ENCODE results near the gene MSANTD2.
"Not testable (repeated sequence)": the region's sequence is repeated elsewhere in the genome, so short reads cannot be mapped to it uniquely, and the experiment has no call there.

MSANTD2 gene

DNA sequence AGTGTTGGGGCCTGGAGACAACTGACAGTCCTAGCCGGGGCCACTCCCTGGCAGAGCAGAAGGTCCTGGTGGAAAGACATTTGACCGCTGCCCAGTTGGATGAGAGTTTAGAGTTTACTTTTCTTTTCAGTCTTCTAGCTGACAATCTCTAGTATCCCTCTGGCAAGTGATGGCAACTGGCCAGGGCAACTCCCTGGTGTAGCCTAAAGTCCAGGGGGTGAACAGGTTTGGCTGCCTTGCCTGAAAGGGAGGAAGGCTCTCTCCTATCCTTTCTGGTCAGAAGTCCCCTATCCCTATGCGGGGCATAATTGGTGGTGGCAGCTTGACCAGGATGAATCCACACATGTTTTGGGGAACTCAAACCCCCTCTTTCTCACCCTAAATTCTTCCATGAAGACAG, 16.8 kb upstream of the MSANTD2 start:
- no peak for DNase-seq

DNA sequence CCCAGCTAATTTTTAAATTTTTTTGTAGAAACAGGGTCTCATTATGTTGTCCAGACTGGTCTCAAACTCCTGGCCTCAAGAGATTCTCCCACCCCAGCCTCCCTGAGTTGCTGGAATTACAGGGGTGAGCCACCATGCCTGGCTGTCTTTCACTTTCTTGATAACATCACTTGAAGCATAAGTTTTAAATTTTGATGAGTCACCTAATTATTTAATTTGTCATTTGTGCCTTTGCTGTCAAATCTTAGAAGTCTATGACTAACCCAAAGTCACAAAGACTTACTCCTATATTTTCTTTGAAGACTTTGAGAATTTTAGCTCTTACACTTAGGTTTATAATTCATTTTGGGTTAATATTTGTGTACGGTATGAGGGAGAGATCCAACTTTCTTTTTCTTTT, 14.5 kb upstream of the MSANTD2 start:
- no peak for DNase-seq

DNA sequence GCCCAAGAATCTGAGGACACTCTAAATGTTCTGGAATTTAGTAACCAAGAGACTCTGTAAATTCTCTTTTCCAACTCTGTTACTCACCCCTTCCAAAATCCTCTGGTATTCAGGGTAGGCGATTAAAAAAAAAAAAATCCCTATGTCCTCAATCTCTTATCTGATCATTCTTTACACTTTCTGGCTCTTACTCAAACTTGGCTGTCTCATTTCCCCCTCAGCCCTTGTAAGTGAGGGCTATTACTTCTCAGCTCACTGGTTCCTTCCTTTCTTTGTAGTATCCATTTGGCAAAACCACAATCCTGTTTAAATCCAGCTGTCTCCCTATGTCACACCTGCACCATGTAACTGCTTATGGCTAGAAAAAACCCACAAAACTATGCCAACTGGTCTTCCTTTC, 12.7 kb upstream of the MSANTD2 start:
- DNase-seq, result peak; percentile 3

DNA sequence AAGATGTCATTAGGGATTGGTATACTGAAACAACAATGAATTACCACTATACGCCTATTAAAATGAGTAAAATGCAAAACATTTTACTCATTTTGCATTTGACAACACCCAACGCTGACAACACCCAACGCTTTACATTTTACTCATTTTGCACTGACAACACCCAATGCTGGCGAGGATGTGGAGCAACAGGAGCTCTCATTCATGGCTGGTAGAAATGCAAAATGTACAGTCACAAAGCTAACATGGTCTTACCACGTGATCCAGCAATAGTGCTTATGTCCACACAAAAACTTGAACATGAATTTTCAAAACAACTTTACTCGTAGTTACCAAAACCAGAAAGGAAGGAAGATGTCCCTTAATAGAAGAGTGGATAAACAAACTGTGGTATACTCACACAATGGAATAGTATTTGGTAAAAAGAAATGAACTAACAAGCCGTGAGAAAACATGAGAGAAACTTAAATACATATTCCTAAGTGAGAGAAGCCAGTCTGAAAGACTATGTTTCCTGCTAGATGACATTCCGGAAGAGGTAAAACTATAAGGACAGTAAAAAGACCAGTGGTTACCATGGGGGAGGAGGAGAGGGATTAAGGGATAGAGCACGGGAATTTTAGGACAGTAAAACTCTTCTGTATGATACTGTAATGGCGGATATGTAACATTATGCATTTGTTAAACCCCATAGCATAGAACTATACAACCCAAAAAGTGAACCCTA, 11.4 kb upstream of the MSANTD2 start:
- no peak for DNase-seq

DNA sequence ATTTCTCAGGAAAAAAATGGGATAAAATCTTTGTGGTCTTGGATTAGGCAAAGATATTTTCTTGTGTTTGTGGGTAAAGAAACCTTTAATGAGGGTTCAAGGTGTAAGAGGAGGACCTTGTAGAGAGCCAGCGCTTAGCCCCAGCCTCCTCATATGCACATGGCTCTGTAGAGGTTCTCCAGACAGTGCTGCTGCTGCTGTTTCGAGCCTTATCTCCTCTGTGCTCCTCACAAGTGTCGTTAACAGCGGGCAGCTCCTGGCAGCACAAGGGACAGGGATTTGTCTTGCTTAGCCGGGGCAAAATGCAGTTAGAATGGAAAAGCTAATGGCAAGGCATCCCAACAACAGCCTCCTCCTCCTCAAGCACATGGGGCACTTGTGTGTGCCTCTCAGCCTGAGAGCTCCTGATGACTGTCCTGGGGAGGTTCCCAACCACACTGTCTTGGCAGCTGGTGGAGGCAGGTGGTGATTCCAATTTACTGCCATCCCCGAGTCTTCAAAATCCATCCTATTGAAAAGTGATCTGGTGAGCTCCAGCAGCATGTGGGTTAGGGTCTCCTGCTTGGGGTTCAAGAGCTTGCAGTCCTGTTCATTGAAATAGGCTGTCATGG, 7.6 kb upstream of the MSANTD2 start:
- DNase-seq, result no peak

DNA sequence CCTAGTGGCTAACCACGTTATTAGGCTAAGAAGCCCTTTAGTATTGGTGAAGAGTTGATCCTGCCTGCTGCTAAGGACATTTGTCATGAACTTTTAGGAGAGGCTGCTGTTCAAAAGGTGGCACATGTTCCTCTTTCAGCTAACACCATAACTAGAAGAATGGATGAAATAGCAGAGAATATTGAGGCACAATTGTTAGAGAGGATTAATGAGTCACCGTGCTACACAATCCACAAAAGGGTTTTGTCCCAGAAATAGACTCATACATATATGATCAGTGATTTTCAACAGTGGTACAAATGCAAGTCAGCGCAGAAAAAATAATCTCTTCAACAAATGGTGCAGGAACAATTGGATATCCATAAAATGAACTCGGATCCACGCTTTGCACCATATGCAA, 7.0 kb upstream of the MSANTD2 start:
- DNase-seq, result no peak

DNA sequence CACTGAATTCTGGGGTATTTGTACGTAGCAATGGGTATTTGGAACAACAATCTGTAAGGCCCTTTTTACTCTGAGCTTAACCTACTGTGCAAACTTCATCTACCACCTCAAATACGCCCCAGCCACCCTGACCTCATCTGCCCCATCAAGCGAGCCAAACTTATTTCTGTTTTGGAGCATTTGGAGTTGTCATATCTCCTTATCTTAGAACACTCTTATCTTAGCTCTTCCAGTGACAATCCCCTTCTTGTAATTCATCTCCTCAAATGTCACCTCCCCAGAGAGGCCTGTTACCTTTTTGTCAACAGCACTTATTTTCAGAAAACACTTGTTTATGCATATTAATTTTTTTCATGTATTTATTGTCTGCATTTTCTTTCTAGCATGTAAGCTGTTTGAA, 4.7 kb upstream of the MSANTD2 start:
- no peak for DNase-seq

DNA sequence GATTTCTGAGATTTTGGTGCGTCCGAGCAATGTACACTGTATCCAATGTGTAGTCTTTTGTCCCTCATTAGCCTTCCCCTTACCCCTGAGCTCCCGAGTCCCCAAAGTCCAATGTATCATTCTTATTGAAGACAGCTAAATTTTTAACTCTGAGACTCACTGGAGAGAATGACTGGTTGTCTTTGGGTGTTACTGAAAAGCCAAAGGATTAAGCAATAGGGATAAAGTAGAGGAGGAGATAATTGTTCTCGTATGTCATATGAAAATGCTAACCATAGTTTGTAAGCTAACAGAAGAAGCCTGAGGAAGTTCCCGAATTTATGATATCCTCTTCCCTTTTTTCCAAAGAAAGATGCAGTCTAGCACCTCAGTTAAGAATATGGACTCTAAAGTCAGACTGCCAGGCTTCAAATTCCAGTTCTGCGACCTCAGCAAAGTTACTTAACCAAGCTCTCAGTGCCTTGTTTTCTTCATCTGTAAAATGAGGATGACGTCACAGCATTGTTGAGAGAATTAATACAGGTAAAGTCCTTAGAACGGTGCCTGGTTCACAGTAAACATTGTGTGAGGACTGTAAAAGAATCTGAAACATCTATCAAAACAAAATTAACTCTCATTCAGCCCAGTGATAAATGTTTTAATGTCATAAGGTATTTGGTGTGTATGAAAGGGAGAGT, 1.6 kb upstream of the MSANTD2 start:
- DNase-seq, result no peak

DNA sequence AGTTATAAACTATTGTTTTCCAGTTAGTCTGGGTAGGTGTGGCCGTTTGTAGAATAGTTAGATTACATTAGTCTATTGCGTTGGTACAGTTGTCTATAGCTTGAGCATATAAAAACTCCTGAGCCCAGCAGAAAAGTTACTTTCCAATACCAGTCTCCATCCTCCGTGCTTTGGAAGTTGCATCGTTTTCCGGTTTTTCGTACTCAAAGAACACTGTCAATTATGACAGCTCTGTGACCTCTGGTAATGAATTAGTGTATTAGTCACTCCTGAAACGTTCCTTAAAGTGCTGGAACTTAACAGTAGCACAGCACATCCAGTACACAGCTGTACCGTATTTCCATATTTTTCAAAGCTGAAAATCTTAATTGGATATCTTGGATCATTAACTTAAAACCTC, 808 bp upstream of the MSANTD2 start:
- no peak for DNase-seq

DNA sequence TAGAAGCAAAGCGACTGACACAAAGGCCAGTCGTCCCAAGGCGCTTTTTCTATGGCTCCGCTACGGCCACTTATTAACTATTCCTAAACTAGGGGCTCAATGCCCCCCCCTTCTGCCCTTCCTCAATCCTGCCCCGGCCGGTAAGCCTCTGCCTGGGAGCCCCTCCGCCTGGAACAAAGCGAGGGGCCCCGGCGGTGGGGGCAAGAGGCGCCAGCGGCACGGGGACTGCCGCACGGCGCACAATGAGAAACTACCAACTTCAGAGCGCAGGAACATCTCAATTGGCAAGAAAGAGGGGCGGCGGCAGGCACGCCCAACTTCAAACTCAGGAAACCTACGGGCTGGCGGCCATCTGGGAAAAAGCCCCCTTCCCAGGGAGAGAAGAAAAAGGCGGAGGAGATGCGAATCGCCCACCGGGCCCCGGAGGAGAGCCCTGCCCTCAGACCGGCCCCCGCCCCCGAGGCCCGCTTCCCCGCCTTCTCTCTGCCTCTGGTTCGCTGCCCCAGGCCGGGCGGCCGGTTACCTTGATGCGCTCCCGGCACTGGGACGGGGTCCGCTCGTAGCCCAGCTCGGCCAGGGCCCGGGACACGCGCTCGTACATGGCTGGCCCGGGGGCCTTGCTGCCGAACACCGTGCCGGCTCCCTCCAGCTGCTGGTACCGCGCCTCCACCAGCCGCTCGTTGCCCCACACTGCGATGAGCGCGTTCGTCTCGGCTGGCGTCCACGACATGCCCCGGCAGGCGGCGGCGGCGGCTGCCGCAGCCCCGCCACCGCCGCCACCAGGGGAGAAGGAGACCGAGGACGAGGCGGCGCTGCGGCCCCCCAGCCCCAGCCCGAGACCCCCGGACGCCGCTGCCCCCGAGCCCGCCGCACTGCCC, 619 bp downstream of the MSANTD2 start:
- peak; percentile 60 for DNase-seq

DNA sequence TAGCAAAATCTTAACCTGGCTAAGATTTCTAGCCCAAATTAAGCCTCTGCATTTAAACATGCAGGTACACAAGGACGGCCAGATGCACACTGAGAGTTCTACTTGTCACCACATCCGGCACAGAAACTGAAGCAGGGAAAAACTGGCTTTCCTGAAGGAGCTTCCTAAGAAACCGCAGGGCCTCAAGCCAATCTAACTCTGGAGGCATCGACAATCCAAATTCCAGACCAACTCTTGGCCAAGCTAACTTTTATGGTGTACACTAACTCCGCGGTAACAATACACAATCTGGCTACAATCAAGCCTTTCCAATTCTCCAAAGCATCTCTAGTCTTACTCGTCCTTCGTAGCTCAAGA, 1.2 kb downstream of the MSANTD2 start:
- DNase-seq, result no peak

DNA sequence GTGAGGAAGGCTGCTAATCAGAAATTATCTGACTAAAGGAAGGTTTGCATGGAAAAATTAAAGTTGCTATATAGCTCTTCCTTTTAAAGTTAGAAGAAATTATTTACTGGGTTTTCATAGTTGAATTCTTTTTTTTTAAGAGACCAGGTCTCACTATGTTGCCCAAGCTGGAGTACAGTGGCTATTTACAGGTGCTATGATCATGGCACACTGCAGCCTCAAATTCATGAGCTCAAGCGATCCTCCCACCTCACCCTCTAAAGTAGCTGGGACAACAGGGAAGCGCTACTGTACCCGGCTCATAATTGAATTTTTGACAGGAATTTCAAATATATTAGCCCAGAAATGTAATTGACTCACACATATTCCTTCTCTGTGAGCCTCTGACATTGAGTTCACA, 3.9 kb downstream of the MSANTD2 start:
- DNase-seq, result no peak

DNA sequence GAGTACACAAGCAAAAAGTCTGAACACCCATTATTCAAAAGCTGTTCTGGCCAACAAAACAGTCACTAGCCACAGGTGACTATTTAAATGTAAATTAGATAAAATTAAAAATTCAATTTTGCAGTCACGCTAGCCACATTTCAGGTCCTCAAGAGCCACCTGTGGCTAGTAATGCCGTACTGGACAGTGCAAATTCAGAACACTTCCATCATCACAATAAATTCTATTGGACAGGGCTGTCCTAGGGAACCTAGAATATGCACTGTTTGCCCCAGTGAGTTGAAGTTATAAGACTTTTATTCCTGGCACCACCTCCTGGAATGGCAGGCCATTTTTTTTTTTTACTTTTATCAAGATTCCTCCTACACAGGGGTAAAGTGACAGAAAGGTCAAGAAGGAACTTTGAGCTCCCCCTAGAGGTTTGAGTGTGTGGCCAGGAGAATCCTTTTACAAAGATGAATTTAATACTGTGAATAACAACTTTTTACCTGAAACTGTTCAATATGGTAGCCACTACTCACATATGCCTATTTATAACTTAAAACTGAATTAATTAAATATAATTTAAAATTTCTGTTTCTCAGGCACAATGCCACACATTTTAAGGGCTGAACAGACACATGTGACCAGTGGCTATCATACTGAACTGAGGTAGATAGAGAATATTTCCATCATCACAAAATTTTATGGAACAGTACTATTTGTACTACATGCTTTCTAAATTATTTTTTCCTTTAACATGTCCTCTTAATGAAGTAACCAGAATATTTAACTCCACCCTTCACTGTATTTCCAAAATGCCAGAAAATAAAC, 6.5 kb downstream of the MSANTD2 start:
- DNase-seq, result peak; percentile 70

DNA sequence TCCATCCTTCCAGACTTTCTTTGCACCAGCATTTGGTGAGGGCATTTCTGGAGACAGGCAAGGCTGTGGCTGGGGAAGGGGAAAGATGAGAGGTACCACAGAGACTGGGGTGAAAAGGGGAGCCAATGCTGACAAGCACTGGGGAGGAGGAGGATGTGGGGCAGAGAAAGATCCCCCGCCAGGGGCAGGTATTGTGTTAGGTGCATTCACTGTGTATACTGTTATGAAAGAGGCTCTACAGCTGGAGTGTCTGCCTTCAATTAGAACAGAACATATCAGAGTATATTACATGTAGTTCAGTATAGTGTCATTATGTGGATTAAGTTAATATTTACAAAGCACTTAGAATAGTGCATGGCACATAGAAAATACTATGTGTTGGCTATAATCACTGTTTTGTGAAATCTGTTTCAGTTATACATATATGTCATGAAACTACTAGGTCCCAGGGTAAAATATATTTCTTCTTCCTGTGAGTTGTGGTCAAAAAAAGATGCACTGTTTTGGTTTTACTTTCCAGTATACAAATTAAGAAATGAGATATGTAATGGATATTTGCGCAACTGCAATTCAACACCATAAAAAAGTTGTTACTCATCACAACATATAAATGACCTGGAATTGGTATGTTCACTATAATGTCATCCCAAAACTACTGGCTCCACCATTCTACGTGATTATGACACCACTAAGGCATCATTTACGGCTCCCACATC, 8.4 kb downstream of the MSANTD2 start:
- DNase-seq, result no peak

DNA sequence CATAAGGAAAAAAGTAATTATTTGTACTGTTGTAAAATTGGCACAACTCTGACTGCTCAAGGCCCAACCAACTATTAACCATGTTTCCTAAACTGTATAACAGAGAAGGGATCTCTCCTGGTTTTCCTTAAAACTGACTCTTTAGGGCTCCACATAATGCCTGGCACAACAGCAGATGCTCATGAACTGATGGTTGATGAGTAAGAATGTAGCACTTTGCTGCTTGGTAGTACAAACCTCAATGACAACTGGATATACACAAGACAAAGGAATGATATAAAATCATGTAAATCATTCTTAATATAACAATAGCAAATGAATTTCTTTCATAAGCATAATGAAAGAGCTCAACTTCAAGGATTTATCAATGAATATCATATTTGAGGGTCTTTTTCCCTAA, 11.7 kb downstream of the MSANTD2 start:
- DNase-seq, result no peak

DNA sequence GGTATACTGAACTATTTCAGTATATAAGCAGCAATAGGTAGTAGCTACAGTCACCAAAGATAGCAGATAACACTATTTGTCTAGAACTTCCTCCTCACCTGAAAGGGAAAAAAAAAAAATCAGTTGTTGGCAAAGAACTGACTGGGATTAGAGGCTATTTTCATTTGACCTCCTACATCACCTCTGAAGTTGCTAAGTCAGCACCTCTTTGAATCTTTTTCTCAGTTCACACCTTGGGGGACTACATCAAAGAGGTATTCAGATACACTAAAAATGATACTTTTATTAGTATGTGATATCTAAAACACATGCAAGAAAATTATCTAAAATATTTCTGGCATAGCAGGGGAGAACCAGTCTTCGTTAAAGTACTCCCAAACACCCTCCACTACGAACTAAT, 16.2 kb downstream of the MSANTD2 start:
- no peak for DNase-seq

DNA sequence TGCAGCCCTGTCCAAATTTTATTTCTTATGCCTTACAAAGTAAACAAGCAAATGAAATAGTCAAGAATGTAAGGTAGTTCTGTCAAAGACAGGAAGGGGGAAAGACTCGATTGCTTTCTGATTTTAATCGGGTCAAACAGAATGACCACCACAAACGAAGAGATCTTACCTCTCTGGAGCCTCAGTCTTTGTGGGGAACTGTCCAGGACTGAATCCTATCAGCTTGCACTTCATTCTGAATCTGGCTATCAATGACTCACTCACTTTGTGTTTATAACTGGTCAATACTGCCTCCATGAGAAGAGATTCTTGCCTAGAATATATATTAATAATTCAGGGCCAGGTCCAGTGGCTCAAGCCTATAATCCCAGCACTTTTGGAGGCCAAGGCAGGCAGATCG, 17.2 kb downstream of the MSANTD2 start:
- DNase-seq, result no peak

DNA sequence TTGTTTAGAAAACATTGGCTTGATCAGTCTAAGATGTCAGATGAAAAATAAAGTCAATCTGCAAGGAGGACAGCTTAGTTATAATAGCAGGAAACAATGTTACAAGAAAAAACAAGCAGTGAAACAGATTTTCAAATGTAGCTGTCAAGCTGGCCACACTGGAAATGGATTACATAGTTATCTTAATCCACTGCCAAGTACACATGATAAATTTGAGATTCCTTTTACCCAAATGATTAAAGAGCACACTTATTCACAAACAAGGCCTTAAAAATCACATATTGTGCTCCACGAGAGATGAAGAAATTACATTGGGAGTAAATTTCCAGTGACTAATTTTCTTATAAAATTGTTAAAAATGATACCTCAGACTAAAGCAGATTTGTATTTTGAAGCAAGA, 20.6 kb downstream of the MSANTD2 start:
- DNase-seq, result no peak

DNA sequence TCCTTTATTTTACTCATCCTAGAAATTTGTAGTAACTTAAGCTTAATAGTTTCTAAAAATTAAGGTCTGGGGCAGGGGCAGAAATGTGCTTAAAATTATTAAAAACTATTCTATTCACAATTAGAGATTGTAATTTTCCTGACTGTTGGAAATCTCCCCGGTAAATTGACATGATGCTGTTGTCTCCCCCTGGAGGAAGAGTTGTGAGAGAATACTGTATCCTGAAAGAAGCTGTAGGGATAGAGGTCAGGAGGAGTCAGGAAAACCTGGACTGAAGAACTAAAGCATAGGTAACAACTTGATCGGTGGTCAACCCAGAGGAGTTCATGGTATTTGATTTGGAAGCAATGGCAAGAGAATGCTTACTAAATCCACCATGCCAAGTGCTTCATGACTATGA, 21.9 kb downstream of the MSANTD2 start:
- no peak for DNase-seq

DNA sequence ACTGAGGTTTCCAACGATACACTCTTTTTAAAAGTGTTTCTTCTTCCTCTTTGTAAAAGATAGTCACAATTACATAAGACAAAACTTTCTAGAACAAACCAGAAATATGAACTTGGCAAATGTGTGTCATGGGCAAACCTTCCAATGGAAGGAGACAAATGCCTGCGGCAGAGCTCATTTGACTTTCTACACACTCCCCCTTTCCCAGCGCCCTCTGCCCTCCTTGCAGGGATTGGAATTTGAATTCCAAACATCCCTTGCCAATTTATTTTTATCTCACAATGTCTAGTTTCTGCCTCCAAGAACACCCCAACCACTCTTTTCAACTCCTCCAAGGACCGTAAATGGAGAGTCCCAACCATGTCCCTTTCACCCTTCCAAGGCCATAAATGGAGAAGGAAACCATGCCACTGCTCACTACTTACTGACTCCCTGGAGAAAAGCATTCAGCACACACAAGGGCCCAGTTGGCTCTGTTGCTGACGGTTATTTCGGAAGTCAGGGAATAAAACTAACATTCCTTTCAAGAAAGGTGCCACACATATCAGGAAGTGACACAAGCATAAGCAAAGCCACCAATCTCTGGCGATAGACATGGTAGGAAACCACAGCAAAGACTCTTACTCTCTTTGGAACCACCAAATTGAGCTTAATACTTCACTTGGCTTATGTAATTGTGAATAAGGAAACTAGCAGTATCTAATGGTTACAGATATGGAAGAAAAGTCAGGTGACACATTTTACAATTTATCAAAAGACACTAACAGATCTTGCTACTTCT, 23.2 kb downstream of the MSANTD2 start:
- DNase-seq, result no peak

DNA sequence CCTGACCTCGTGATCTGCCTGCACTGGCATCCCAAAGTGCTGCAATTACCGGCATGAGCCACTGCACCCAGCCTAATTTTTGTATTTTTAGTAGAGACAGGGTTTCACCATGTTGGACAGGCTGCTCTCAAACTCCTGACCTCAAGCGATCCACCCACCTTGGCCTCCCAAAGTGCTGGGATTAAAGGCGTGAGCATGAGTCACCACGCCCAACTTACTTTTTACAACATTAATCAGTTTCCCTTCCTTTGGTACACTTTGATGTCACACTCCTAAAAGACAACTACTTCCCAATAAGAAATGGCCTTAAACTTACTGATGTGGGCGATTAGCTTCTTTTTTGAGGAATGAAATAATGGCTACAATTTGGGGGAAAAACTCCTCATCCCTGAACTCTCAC, 29.2 kb downstream of the MSANTD2 start:
- not testable (repeated sequence) for DNase-seq

All from NCI-H1105 treated with DMSO at 0.1 percent for 48 hours (cell line).